NB4 (cell line): ENCODE results near the gene OR51B5.
"Not testable (repeated sequence)": the region's sequence is repeated elsewhere in the genome, so short reads cannot be mapped to it uniquely, and the experiment has no call there.

ENCODE experiments used
- DNase-seq: peaks from one replicate; pipeline ENCODE4 v3.0.0; 2010; ENCODE audit warnings: low read depth
- H3K4me3 ChIP-seq: one replicate; pipeline ENCODE4 v1.5.1; 2011; ENCODE audit warnings: mild to moderate bottlenecking, low read depth, low read length, moderate library complexity
- MYC ChIP-seq: IDR thresholded peaks from 2 replicates; pipeline ENCODE4 v1.6.1; 2011; ENCODE audit warnings: low read depth, low read length
- POLR2A ChIP-seq: IDR thresholded peaks from 2 replicates; pipeline ENCODE4 v1.6.1; 2011; ENCODE audit warnings: mild to moderate bottlenecking; ENCODE audit not compliant: insufficient read length; ENCODE audit errors: extremely low read depth
- TF ChIP-seq, protein P1 (sequence below): IDR thresholded peaks from 2 replicates; pipeline ENCODE4 v1.6.1; 2011; ENCODE audit warnings: low read depth, low read length
- TF ChIP-seq, protein P2 (sequence below): IDR thresholded peaks from one replicate; pipeline ENCODE4 v1.5.1; 2012; ENCODE audit warnings: low read depth, low read length

The OR51B5 gene

DNA sequence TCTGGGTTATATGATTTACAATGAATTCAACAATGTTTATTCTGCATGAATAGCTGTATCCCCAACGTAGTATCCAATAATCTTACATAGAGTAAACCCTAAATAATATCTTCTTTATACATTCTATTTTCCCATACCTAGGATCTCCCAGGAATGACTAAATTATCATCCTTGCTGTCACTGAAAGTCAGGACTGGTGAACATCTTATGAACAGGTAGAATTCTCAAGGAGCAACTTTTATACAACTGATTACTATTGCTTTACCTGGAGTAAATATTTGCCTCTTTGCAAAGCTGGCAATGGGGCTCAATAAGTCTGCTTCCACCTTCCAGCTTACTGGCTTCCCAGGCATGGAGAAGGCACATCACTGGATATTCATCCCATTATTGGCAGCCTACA lies 7.9 kb upstream of the OR51B5 start, which contains the start of gene OR51B6:
OR51B6 (plus strand) TSS at position 301 of the 400 bp plus-strand sequence; CDS start at position 301, 0 bp downstream.
- TF ChIP-seq POLR2A: no peak
- TF ChIP-seq, protein P1, sequence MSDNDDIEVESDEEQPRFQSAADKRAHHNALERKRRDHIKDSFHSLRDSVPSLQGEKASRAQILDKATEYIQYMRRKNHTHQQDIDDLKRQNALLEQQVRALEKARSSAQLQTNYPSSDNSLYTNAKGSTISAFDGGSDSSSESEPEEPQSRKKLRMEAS: no peak
- TF ChIP-seq, protein P2, sequence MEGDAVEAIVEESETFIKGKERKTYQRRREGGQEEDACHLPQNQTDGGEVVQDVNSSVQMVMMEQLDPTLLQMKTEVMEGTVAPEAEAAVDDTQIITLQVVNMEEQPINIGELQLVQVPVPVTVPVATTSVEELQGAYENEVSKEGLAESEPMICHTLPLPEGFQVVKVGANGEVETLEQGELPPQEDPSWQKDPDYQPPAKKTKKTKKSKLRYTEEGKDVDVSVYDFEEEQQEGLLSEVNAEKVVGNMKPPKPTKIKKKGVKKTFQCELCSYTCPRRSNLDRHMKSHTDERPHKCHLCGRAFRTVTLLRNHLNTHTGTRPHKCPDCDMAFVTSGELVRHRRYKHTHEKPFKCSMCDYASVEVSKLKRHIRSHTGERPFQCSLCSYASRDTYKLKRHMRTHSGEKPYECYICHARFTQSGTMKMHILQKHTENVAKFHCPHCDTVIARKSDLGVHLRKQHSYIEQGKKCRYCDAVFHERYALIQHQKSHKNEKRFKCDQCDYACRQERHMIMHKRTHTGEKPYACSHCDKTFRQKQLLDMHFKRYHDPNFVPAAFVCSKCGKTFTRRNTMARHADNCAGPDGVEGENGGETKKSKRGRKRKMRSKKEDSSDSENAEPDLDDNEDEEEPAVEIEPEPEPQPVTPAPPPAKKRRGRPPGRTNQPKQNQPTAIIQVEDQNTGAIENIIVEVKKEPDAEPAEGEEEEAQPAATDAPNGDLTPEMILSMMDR: no peak
- no peak for TF ChIP-seq MYC
- H3K4me3 ChIP-seq: no peak within 1 kb of the TSS
- DNase-seq: no peak

DNA sequence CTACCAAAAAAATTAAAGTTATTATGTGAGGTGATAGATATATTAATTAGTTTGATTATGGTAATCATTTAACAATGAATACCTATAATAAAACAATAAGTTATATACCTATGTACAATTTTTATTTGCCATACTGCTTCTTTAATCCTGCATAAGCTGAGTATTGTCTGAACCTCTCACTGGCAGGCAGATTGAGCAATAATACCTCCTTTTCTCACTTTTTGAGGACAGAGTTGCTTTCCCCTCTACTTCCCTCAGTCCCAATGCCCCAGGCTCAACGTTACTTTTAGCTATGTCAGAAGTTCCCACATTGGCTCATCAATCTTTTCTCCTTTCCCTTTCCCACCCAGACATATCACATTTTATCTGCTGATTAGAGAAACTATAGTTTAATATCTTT lies 6.2 kb upstream of the OR51B5 start:
- H3K4me3 ChIP-seq: no peak overlapping the region
- TF ChIP-seq, protein P2: no peak

DNA sequence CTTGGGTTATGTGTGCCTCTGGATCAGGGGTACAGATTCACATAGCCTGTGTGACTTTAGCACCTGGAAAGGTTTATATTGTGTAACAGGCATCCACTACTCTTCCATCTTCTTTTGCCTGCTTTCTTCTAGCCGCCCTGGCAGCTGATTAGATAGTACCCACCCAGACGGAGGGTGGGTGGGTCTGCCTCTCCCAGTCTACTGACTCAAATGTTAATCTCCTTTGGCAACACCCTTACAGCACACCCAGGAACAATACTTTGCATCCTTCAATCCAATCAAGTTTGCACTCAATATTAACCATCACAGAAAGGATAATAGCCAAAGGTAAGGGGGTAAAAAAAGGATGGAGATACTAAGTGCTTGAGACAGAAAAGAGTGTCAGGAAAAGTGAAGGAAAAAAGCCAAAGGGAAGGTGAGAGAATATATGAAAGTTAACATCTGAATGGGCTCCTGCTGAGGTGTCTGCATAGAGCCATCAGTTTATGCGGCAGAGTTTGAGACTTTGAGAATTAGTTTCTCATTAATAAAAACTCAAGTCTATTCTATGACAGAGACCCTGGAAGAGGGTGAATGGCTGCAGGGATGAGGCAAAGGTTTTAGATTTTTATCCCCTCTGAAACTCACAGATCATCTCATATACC lies 5.3 kb upstream of the OR51B5 start:
- DNase-seq: no peak
- no peak for TF ChIP-seq MYC
- TF ChIP-seq, protein P2: no peak
- TF ChIP-seq, protein P1: no peak
- no peak for TF ChIP-seq POLR2A
- H3K4me3 ChIP-seq: no peak overlapping the region

More for the DNA sequence above, 6.2 kb upstream of the OR51B5 start:
- no peak for DNase-seq

DNA sequence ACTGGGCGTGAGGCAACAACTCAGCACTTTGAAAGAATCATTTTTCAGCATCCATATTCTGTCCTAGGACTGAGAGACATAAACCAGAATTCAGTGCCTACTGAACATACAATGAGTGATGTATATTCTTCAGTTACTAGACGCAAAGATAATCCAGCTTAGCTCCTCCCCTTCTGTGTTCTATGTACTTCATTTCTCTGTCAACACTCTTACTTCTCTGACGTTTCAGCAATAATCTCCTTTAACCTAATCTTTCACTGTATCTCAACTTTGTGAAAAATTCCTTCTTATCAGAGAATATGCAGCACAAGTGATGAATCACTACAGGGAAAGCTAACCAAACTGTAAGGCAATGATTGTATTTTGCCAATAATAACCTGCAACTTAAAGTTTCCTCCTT lies 2.5 kb upstream of the OR51B5 start:
- no peak for DNase-seq
- TF ChIP-seq POLR2A: no peak
- TF ChIP-seq MYC: no peak
- TF ChIP-seq, protein P1: no peak
- TF ChIP-seq, protein P2: no peak
- H3K4me3 ChIP-seq: no peak overlapping the region

DNA sequence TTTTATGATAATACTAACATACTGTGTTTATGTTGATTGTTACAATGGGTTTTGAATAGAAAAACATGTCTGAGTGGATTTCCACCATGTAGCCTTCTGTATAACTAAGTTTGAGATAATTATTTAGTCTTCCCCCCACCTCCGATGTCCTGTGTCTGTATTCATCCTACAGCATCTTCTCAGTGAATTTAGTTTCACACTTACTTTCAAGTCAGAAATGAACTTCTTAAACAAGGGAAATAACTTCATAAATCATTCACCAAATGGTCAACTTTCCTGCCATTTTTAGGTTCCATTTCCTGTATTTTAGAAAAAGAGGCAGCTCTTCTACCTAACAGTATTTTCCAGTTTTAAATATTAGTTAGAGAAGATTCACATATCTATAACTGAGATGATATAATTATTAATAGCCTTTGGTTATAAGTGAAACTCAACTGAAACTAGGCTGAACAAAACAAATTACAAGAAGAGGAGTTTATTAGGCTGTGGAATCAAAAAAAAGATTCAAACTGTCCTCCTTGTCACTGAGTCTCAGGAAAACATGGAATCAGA lies 3.5 kb downstream of the OR51B5 start:
- TF ChIP-seq, protein P1: no peak
- TF ChIP-seq MYC (no peak), POLR2A (no peak)
- TF ChIP-seq, protein P2: no peak
- H3K4me3 ChIP-seq: no peak overlapping the region
- no peak for DNase-seq

DNA sequence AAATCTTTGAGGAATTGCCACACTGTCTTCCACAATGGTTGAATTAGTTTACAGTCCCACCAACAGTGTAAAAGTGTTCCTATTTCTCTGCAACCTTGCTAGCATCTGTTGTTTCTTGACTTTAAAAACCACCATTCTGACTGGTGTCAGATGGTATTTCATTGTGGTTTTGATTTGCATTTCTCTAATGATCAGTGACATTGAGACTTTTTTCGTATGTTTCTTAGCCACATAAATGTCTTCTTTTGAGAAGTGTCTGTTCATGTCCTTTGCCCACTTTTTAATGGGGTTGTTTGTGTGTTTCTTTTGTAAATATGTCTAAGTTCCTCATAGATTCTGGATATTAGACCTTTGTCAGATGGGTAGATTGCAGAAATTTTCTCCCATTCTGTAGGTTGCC lies 6.1 kb downstream of the OR51B5 start:
- DNase-seq: not testable (repeated sequence)

More for the DNA sequence above, 6.1 kb downstream of the OR51B5 start:
- not testable (repeated sequence) for H3K4me3 ChIP-seq
